Measurements from ENCODE around the gene PIK3C3.
"Not testable (repeated sequence)": the region's sequence is repeated elsewhere in the genome, so short reads cannot be mapped to it uniquely, and the experiment has no call there.

PIK3C3 gene

DNA sequence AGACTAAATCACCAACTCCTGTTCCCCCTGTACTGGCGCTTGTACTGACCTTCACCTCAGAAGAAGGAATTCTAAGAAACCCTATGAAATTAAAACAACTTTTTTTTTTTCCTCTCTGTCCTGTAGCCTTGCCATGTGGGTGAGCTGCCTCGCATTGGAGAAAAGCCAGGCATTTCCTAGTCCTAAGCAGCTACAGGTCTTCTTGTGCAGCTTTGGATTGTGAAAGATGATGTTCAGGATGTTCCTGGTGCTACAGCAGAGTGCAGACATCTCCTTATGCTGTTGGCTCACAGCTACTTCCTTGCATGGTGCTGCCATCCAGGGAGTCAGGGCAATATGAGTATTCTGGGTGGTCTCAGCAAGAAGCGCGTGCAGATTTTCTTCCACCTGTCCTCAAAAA is 11.9 kb downstream of the PIK3C3 start:
- DNase-seq, result no peak

- no peak for DNase-seq
Observed at GRCh38 chr18:41967680-41968079, 12.6 kb downstream of the PIK3C3 start.

GRCh38 chr18:41969881-41970280 is 14.8 kb downstream of the PIK3C3 start:
- no peak for DNase-seq

- no peak for DNase-seq
Observed at GRCh38 chr18:41972067-41972925, 17.3 kb downstream of the PIK3C3 start.

GRCh38 chr18:41973983-41974382 is 18.9 kb downstream of the PIK3C3 start:
- DNase-seq, result no peak

DNA sequence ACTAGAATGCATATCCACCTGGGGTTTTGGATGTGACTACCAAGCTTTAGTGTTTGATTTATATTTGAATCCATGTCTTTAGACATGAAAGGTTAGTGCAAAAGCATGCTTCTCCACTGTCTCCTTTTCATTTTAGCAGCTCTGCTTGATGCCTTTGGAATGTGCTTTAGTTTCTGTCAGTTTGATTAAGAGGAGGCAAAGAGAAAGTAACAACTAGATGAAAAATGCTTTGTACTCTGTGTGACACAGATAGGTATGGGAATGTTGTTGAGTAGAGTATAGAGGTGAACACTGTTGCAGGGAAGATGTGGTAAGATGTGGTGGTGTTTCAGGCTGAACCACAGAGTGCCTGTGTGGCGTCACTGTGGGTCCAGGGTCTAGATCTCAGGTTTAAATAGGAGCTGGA is 19.8 kb downstream of the PIK3C3 start:
- DNase-seq, result no peak

DNA sequence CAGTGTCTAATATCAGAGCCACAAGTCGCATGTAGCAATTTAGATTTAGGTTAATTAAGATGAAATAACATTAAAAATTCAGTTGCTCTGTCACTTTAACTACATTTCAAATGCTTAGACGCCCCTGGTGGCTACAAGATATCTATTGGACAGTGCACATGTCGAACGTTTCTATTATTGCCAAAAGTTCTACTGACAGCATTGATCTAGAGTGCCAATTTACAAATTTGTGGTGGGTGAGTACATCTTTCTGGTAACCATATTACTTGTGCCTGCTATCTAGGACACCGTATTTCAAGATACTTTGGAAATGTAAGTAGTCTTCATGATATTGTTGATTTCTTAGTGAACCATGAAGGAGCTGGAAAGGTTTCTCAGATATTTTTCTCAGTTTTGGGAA is 20.2 kb downstream of the PIK3C3 start:
- no peak for DNase-seq

DNA sequence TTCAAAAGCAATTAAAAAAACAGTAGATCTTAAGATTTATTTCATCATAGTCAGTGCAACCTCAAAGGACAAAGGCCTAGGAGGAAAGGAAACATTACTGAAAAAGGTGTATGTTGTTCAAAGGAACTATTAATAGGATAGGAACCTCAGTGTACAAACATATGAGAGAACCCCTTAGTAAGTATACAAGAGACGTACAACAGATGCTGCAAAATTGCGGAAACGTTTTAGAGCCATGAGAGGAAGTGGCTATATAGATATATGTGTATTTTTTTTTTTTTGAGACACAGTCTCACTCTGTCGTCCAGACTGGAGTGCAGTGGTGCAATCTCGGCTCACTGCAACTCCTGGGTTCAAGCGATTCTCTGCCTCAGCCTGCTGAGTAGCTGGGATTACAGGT is 22.2 kb downstream of the PIK3C3 start:
- no peak for DNase-seq

DNA sequence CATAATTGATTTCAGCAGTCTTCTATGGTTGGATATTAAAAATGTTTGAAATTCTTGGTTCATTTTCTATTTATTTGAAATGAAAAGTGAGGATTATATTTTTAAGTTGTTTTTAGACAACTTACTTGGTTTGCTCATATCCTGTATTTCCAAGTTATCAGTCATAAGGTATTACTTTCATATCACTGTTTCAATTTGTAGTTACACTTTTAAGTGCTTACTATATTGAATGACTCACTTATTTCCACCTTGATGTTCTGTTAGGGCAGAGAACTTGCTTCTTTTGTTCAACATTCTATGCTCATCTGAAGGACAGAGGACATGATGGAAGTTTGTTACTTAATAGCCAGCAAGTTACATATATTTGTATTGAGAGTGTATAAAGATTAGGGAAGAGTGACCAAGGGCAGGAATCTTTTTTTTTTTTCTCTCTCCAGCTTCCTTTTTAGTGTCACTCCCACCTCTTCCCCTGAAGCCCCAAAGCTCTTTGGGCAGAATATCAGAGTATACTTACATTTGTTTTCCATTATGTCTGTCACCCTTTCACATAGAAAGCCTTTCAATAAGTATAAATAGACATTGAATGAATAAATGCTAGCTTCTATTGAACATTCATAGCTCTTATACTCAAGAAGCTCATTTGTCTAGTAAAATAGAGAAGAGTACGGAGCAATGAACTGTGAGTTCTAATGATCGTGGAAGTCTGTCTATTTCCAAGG is 28.1 kb downstream of the PIK3C3 start:
- DNase-seq, result no peak

DNA sequence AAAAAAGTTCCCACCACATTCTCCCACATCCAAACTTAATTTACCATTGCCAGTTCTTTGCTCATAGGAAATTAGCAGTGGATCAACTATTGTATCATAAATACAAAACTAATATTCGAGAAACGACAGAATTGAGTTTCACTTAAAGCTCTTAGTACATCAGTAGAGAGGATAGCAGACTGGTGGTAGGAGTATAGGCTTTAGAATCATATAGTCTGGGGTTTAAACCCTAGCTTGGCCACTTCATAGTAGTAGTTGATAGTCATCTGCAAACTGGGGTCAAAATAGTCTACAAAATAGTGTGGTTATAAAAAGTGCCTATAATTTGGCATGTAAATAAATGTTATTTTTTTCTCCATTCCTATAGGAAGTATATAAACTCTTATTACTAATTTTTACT is 30.9 kb downstream of the PIK3C3 start:
- DNase-seq, result no peak

DNA sequence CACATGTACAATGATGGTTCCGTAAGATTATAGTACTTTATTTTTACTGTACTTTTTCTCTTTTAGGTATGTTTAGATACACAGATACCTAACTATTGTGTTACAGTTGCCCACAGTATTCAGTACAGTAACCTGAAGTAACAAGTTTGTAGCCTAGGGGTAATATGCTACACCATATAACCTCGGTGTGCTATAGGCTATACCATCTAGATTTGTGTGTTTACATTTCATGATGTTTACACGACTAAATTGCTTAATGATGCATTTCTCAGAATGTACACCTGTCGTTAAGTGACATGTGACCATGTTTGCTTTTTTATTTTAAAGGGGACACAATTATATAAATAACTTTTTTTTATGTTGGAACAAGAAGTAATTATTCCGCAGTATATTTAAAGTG is 34.5 kb downstream of the PIK3C3 start:
- no peak for DNase-seq

DNA sequence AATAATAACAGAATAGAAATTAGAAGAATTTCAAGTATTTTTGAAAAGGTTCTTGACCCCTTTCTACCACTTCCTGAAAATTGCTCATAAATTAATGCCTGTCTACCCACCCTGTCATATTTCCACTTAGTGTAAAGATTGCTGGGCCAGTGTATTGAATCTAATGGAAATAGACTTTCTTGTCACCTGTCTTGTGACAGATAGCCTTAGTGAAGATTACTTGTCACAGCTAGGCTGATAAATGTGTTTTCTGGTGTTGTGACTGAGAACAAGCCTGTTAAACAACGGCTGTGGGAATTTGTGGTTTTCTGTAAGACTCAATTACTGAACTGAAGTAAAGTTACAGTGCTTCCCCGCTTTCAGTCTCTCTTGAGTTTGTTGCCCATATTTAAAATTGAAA is 37.0 kb downstream of the PIK3C3 start:
- DNase-seq, result no peak

DNA sequence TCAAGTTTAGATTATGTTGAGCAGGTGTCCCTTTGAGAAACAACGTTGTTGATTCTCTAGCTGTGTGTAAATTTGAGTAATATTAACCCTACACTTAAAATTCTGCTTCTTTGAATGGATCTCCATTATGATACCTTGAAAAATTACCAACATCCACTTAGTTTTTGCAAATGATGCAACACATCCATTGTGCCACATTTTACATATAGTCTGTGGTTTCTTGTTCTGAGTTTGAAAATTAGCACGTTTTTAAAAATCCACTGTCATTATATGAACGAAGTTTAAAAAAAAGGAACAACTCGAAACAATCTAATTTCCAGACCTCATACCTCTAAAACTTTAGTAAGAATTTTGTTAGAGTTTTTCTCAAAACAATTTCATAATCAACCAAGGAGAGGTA is 37.7 kb downstream of the PIK3C3 start:
- DNase-seq, result no peak

DNA sequence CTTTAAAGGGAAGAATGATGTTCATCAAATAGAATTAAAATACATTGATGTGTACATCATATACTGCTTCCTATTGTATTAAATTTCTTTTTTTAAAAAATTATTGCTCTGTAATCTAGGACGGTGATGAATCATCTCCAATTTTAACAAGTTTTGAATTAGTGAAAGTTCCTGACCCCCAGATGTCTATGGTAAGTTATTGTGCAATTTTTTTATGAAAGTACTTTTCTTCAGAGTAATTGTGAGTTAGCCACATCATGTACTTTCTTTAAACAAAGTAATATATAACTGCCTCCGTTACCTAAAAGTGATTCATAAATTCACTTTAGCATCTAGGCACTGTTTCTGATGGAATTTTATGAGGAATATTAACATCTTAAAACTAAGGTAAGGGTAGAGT is 38.1 kb downstream of the PIK3C3 start:
- DNase-seq, result no peak

DNA sequence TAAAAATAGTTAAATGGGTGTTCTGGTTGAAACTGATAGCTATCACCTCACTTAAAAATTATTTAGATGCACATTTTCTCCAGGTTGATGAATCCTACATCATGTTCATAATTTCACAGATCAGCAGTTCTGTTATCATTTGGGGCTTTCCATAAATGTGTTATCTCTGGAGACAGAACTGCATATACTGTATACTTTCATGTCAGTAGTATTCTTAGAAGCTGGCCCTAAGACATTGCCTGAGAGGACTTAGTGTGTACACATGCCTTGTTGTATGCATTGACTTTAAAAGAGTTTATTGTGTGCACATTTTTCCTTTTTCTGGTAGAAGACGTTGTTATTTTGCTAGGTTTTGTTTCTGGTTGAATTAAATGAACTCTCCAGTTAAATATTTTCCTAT is 41.0 kb downstream of the PIK3C3 start:
- DNase-seq, result no peak

DNA sequence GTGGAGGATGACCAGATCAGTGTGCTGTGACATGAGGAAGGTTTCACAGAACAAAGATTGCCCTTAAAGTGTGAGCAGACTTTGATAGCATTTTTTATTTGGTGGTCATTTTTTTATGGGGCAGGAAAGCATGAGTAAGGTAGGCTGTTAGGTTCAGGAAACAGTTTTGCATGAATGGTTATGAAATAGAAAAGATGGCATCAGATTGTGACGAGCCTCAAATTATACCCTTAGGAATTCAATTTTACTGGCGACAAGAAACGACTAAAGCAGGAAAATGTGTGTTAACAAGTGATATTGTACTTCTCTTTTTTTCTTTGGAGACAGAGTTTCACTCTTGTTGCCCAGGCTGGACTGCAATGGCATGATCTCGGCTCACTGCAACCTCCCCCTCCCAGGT is 44.7 kb downstream of the PIK3C3 start:
- DNase-seq, result no peak

DNA sequence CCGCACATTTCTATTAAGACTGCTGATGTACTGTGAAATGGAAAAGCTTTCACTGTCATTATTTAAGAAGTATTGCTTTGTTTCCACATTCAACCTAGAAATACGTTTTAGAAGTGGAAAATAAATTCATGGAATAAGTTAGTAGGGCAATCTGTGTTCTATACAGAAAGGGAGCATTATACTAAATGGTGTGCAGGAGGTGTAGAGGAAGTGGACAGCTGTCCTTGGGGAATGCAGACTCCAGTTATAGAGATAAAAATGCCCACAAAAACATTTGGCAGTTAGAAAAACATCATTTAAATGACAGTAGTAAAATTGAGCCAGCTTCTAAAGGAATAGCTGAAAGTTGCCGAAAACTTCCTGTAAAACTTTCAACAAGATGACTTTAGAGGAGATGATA is 46.8 kb downstream of the PIK3C3 start:
- no peak for DNase-seq

DNA sequence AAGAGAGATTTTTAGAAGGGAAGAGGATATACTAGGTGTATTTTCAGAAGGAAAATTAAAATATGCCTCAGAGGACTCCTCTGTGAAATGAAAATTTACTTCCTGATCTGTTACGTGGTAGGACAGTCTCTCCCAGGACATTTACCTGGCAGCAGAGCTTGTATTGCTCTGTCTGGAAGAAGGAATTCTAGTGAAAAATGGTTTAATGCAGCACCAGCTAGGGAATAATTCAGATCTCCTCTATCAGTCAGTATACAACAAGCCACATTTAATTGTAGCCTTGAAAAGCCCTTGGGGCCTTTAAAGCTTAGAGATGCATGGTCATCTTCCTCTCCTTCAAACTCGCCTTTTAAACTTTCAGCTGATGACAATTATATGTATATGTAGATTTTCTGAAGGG is 49.6 kb downstream of the PIK3C3 start:
- no peak for DNase-seq

GRCh38 chr18:42005782-42006181 is 50.7 kb downstream of the PIK3C3 start:
- no peak for DNase-seq

- DNase-seq, result not testable (repeated sequence)
Observed at GRCh38 chr18:42009457-42009856, 54.4 kb downstream of the PIK3C3 start.

GRCh38 chr18:42011053-42011452 is 56.0 kb downstream of the PIK3C3 start:
- DNase-seq, result no peak

GRCh38 chr18:42018831-42019230 is 63.8 kb downstream of the PIK3C3 start:
- no peak for DNase-seq

DNA sequence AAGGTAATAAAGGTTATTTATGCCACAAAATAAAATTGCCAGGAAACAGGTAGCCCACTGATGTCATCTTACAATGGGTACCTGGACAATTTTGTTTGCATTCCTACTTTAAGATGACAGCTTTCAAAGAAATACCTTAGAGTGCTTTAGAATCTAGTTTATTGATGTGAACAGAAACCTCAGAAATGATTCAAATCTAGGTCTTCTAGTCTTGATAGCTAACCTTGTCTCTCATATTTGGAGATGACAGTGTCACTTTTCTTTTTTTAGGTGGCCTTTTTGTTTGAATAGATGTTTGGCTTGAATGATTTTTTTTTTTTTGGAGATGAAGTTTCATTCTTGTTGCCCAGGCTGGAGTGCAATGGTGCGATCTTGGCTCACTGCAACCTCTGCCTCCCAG is 69.1 kb downstream of the PIK3C3 start:
- DNase-seq, result no peak

DNA sequence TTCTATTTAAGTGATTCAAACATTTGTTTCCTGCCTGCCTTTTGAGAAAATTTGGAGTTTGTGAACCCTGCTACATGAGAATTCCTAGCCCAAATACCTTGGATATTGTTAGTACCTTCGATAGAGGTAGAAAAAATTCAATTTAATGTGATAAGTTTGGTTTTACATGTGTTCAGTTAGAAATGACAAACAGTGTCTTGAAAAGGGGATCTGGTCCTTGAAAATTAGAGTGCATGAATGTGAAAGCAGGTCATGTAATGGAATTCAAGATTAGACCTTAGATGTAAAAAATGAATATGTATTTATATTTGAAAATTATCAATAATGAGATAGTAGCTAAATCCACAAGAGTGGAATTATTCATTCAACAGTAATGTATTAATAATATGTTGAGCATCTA is 70.5 kb downstream of the PIK3C3 start:
- no peak for DNase-seq
